Lower lobe of right lung (tissue), 2 donors: ENCODE data around the gene EGFL6. TPM values are rescaled to one million over a fixed set of nuclear protein-coding genes. Genes with fewer than 3 reads are reported as not detected.
"Not testable (repeated sequence)": the region's sequence is repeated elsewhere in the genome, so short reads cannot be mapped to it uniquely, and the experiment has no call there.

Experiments
- ATAC-seq, 2 donors: fragments of 200-7000 bp; cut with Tn5 transposase; one replicate each; pipeline ENCODE4 v1.9.1; 2020 to 2022; ENCODE audit warnings: mild to moderate bottlenecking in 2 of 2, moderate library complexity in 2 of 2
- DNase-seq: peaks from one replicate; pipeline ENCODE4 v3.0.0-alpha.2; 2020
- H3K27ac ChIP-seq: fragments of 200-600 bp; one replicate; pipeline ENCODE4 v1.8.0; 2022
- H3K27me3 ChIP-seq: fragments of 200-600 bp; one replicate; pipeline ENCODE4 v1.8.0; 2022; ENCODE audit warnings: low read depth
- H3K36me3 ChIP-seq: fragments of 200-600 bp; one replicate; pipeline ENCODE4 v1.8.0; 2022; ENCODE audit warnings: mild to moderate bottlenecking
- H3K4me1 ChIP-seq: fragments of 200-600 bp; one replicate; pipeline ENCODE4 v1.8.0; 2022
- H3K4me3 ChIP-seq: fragments of 200-600 bp; one replicate; pipeline ENCODE4 v1.8.0; 2022; ENCODE audit warnings: mild to moderate bottlenecking
- H3K9me3 ChIP-seq: fragments of 200-600 bp; one replicate; pipeline ENCODE4 v1.8.0; 2022
- intact Hi-C: fragments of 100-400 bp; cut with DNase I; formaldehyde crosslinking; loops from one replicate; pipeline ENCODE4 v1.11.0; 2022
- total RNA-seq: library from RNA; stranded (reverse); fragmentation: NEBNext Ultra II Directional; extraction: Animal tissue kit (Norgen Biotek cat#: 25700); gene quantifications from one replicate; pipeline ENCODE4 v1.2.1, GENCODE V29; 2021
- TF ChIP-seq, protein P1 (sequence below): fragments of 200-600 bp; IDR thresholded peaks from one replicate; pipeline ENCODE4 v1.8.0; 2022; ENCODE audit warnings: antibody characterized with exemption, mild to moderate bottlenecking
- donor health status: DM: no; HTN: yes; CAD: no; lungs with severe emphysema.

EGFL6 gene
- total RNA-seq, 1 donor from 2014 or later = 9.3 TPM

DNA sequence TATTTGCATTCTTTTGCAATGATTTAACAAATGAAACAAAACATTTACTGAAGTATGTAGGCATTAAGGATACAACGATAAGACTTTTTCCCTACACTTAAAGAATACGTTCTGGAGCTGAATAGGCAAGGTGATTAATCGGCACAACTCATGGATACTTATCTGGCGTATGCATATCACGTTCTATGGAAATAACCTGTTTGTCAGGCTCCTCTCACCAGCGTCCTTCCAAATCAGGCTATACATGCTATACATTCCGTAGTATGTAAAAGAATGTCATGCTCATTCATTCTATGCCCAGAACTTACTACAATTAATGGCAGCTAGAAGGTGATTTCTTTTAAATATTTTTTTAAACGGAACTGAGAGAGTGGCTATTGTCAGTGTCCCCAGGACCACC is 57.9 kb downstream of the EGFL6 start:
- TF ChIP-seq, protein P1, sequence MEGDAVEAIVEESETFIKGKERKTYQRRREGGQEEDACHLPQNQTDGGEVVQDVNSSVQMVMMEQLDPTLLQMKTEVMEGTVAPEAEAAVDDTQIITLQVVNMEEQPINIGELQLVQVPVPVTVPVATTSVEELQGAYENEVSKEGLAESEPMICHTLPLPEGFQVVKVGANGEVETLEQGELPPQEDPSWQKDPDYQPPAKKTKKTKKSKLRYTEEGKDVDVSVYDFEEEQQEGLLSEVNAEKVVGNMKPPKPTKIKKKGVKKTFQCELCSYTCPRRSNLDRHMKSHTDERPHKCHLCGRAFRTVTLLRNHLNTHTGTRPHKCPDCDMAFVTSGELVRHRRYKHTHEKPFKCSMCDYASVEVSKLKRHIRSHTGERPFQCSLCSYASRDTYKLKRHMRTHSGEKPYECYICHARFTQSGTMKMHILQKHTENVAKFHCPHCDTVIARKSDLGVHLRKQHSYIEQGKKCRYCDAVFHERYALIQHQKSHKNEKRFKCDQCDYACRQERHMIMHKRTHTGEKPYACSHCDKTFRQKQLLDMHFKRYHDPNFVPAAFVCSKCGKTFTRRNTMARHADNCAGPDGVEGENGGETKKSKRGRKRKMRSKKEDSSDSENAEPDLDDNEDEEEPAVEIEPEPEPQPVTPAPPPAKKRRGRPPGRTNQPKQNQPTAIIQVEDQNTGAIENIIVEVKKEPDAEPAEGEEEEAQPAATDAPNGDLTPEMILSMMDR = no peak
- Histone ChIP-seq H3K36me3 (no peaks in the 10 kb centered on the region), H3K27ac (no peak overlapping the region), H3K4me1 (no peaks in the 10 kb centered on the region), H3K4me3 (no peak overlapping the region), H3K9me3 (no peaks in the 10 kb centered on the region), H3K27me3 (no peaks in the 10 kb centered on the region)
- intact Hi-C loops = no loop called here
- ATAC-seq = no peak
- DNase-seq = no peak

DNA sequence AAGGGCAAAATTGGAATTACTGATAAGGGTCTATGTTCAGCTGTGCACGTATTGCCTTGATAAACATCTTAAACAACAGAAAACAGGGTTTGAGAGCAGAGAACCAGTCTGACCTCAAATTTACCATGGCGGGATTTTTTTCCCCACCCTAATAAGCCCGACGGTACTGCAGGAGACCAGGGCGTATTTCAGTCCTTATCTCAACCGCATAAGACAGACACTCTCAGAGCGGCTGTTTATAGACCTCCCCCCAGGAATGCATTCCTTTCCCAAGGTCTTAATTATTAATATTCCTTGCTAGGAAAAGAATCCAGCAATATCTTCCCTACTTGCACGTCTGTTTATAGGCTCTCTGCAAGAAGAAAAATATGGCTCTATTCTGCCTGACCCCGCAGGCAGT is 67.8 kb downstream of the EGFL6 start:
- not testable (repeated sequence) for H3K4me3 ChIP-seq, H3K4me1 ChIP-seq, ATAC-seq, H3K27ac ChIP-seq, H3K36me3 ChIP-seq, DNase-seq, H3K27me3 ChIP-seq, H3K9me3 ChIP-seq
- intact Hi-C loops = loop anchor here (10.0 kb wide), 1 partner anchor 132 kb away; no protein-coding TSS in a partner anchor

DNA sequence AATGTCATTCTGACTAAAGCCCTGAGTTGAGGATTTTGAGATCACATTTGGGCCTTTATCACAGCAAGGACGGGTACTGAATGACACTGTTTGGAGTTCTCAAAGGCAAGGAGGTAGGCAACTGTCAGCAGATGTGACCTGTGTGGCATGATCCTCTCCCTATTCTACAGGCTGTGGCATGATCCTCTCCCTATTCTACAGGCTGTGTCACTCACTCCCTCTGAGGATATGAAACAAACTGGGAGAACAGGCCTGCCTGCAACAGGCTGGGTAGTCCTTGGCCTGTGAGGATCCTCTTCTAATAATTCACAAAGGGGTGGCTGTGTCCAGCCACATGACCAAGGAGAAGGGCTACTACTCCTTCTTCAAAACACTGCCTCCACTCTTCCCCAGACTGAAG is 68.6 kb downstream of the EGFL6 start:
- intact Hi-C loops = loop anchor here (10.0 kb wide), 1 partner anchor 133 kb away; no protein-coding TSS in a partner anchor
- H3K36me3 ChIP-seq = no peaks in the 10 kb centered on the region
- no peaks in the 10 kb centered on the region for H3K9me3 ChIP-seq
- DNase-seq = no peak
- no peaks in the 10 kb centered on the region for H3K4me1 ChIP-seq
- TF ChIP-seq, protein P1 = no peak
- ATAC-seq = no peak
- H3K27ac ChIP-seq = no peak overlapping the region
- no peaks in the 10 kb centered on the region for H3K27me3 ChIP-seq
- no peak overlapping the region for H3K4me3 ChIP-seq

DNA sequence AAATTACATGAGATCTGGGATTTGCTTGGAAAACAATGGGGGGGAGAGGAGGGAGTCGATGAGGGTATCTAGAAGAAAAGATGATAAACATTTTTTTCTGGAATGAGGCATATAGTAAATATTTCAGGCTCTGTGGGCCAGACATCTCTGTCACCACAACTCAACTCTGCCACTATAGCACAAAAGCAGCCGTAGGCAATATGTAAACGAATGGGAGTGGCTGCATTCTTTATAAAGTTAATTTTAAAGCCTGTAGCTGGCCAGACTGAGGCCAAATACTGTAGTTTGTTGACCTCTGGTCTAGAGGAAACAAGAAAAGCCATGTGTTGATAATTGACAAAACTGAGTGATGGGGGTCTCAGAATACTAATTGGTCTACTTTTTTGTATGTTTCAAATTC is 69.4 kb downstream of the EGFL6 start:
- DNase-seq (no peak), ATAC-seq (no peak)
- no peaks in the 10 kb centered on the region for H3K36me3 ChIP-seq
- H3K4me1 ChIP-seq = no peaks in the 10 kb centered on the region
- no peak overlapping the region for H3K4me3 ChIP-seq
- TF ChIP-seq, protein P1 = no peak
- H3K27me3 ChIP-seq = no peaks in the 10 kb centered on the region
- intact Hi-C loops = loop anchor here (10.0 kb wide), 1 partner anchor 134 kb away; no protein-coding TSS in a partner anchor
- no peaks in the 10 kb centered on the region for H3K9me3 ChIP-seq
- no peak overlapping the region for H3K27ac ChIP-seq

DNA sequence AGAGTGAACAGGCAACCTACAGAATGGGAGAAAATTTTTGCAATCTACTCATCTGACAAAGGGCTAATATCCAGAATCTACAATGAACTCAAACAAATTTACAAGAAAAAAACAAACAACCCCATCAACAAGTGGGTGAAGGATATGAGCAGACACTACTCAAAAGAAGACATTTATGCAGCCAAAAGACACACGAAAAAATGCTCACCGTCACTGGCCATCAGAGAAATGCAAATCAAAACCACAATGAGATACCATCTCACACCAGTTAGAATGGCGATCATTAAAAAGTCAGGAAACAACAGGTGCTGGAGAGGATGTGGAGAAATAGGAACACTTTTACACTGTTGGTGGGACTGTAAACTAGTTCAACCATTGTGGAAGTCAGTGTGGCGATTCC is 72.3 kb downstream of the EGFL6 start:
- H3K4me3 ChIP-seq, H3K27ac ChIP-seq, H3K27me3 ChIP-seq, intact Hi-C loops, DNase-seq, H3K4me1 ChIP-seq, H3K36me3 ChIP-seq, ATAC-seq, H3K9me3 ChIP-seq: not testable (repeated sequence)

DNA sequence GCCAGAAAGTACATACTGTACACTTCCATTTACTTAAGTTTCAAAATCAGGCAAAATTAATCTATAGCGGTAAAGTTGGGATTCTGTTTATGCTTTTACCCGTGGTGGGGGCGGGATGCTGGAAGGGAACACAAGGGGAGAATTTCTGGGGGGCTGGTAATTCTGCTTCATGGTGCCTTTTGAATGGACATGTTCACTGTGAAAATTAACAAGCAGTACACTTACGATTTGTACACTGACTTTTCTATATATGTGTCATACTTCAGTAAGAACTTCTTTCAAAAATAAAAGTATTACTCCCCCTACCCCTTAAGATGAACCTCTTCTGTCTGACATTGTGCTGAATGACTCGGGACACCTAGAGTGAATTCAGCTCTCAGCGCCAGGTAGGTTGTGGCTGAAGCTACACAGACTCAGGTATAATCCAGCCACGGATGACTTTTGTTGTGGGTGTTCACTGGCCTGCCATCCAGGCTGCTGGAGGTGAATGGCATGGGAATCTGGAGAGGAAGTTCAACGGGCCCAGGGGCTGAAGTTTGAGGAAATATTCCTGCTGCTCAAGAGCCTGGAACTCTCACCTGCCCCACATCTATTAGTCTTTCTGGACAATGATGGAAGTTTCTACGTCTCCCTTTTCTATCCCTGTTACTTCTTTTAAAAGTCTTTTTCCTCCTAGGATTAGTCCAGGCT is 76.2 kb downstream of the EGFL6 start:
- intact Hi-C loops = no loop called here
- H3K27ac ChIP-seq = no peak overlapping the region
- TF ChIP-seq, protein P1 = no peak
- H3K4me1 ChIP-seq = no peaks in the 10 kb centered on the region
- no peaks in the 10 kb centered on the region for H3K27me3 ChIP-seq
- H3K9me3 ChIP-seq = no peaks in the 10 kb centered on the region
- no peaks in the 10 kb centered on the region for H3K36me3 ChIP-seq
- H3K4me3 ChIP-seq = no peak overlapping the region
- ATAC-seq (no peak), DNase-seq (no peak)
